ENCODE results near the gene ADAMTS4. TPM values are rescaled to one million over a fixed set of nuclear protein-coding genes. Genes with fewer than 3 reads are reported as not detected.

ADAMTS4 gene
- total RNA-seq, 1 donor from 2014 or later = 2.7 TPM

DNA sequence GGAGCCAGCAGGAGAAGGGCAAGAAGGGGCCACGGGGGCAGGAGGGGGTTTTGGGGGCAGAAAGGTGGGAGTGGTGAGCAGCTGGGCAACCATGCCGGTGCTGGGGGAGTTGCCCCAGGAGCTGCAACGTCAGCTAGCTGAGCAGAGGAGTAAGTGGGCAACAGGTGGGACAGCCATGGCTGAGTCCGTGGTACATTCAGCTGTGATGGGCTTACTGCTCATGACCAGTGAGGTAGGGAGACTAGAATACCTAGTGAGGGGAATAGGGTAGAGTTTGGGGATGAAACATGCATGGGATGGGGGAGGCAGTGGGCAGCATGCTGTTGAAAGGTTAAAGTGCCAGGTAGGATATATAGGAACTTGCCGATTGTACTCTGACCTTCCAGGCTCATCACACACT lies 37.2 kb downstream of the ADAMTS4 start:
- peaks cover 30% of the 10 kb centered on the region for H3K79me2 ChIP-seq (ENCODE audit: insufficient read depth, low read length)

GRCh38 chr1:161160671-161161145 lies 38.1 kb downstream of the ADAMTS4 start:
- Histone ChIP-seq H3K27me3 (ENCODE audit: insufficient read depth, low read length) (no peaks in the 10 kb centered on the region), H3K36me3 (ENCODE audit: insufficient read depth, low read length) (peaks cover 14% of the 10 kb centered on the region), H4K20me1 (ENCODE audit: insufficient read depth, low read length) (no peaks in the 10 kb centered on the region), H3K27ac (ENCODE audit: low read depth, low read length) (no peak overlapping the region), H3K79me2 (ENCODE audit: insufficient read depth, low read length) (peaks cover 32% of the 10 kb centered on the region), H3K4me1 (ENCODE audit: insufficient read depth, low read length) (peaks cover 15% of the 10 kb centered on the region), H3K4me2 (ENCODE audit: low read length) (peak overlapping the region; percentile 97), H3K9me3 (ENCODE audit: insufficient read depth, low read depth, low read length) (no peaks in the 10 kb centered on the region), H3K4me3 (ENCODE audit: insufficient read depth, low read depth, low read length) (no peak overlapping the region), H3K9ac (ENCODE audit: low read length) (no peak overlapping the region), H2AFZ (ENCODE audit: low read depth, low read length) (no peak overlapping the region)
- Mint-ChIP-seq H3K4me1 (ENCODE audit: low read depth, unreplicated experiment) (peaks cover 19% of the 10 kb centered on the region), H3K4me3 (ENCODE audit: unreplicated experiment) (peak overlapping the region; percentile 86), H3K36me3 (ENCODE audit: low read depth, unreplicated experiment) (peaks cover 6% of the 10 kb centered on the region), H3K27ac (ENCODE audit: unreplicated experiment) (no peak overlapping the region), H3K27me3 (ENCODE audit: low read depth, unreplicated experiment) (no peaks in the 10 kb centered on the region), H3K9me3 (ENCODE audit: unreplicated experiment) (no peaks in the 10 kb centered on the region)
- TF ChIP-seq EZH2 (IDR thresholded peaks at IDR 0.05; ENCODE audit: insufficient read depth, low read length) = no peak
- TF ChIP-seq CTCF (IDR thresholded peaks at IDR 0.05; ENCODE audit: insufficient read depth, low read depth, low read length) = no peak
- DNase-seq (ENCODE audit: low read depth) (no peak), FAIRE-seq (no peak)

More for the DNA sequence above, 37.2 kb downstream of the ADAMTS4 start:
- peak overlapping the region; percentile 42 for H3K4me3 Mint-ChIP-seq (ENCODE audit: unreplicated experiment)
- Histone ChIP-seq H3K9me3 (ENCODE audit: insufficient read depth, low read depth, low read length) (no peaks in the 10 kb centered on the region), H3K9ac (ENCODE audit: low read length) (no peak overlapping the region), H3K4me3 (ENCODE audit: insufficient read depth, low read depth, low read length) (no peak overlapping the region), H3K4me2 (ENCODE audit: low read length) (no peak overlapping the region), H3K27ac (ENCODE audit: low read depth, low read length) (no peak overlapping the region), H4K20me1 (ENCODE audit: insufficient read depth, low read length) (no peaks in the 10 kb centered on the region), H3K27me3 (ENCODE audit: insufficient read depth, low read length) (no peaks in the 10 kb centered on the region), H2AFZ (ENCODE audit: low read depth, low read length) (no peak overlapping the region), H3K4me1 (ENCODE audit: insufficient read depth, low read length) (peaks cover 19% of the 10 kb centered on the region), H3K36me3 (ENCODE audit: insufficient read depth, low read length) (peaks cover 14% of the 10 kb centered on the region)
- peak overlapping the region; percentile 11 for H3K27ac Mint-ChIP-seq (ENCODE audit: unreplicated experiment)
- H3K9me3 Mint-ChIP-seq (ENCODE audit: unreplicated experiment) = no peaks in the 10 kb centered on the region
- DNase-seq (ENCODE audit: low read depth) (no peak), FAIRE-seq (no peak)
- TF ChIP-seq EZH2 (IDR thresholded peaks at IDR 0.05; ENCODE audit: insufficient read depth, low read length) (no peak), CTCF (IDR thresholded peaks at IDR 0.05; ENCODE audit: insufficient read depth, low read depth, low read length) (no peak)
- H3K27me3 Mint-ChIP-seq (ENCODE audit: low read depth, unreplicated experiment) = no peaks in the 10 kb centered on the region
- H3K4me1 Mint-ChIP-seq (ENCODE audit: low read depth, unreplicated experiment) = peaks cover 19% of the 10 kb centered on the region
- H3K36me3 Mint-ChIP-seq (ENCODE audit: low read depth, unreplicated experiment) = peaks cover 6% of the 10 kb centered on the region

GRCh38 chr1:161159913-161160243 lies 39.0 kb downstream of the ADAMTS4 start:
- Histone ChIP-seq H3K36me3 (ENCODE audit: insufficient read depth, low read length) (peaks cover 14% of the 10 kb centered on the region), H3K4me1 (ENCODE audit: insufficient read depth, low read length) (peaks cover 12% of the 10 kb centered on the region), H3K27ac (ENCODE audit: low read depth, low read length) (peak overlapping the region; percentile 83), H2AFZ (ENCODE audit: low read depth, low read length) (peak overlapping the region; percentile 65), H3K4me2 (ENCODE audit: low read length) (peak overlapping the region; percentile 97), H3K9ac (ENCODE audit: low read length) (peak overlapping the region; percentile 92), H3K4me3 (ENCODE audit: insufficient read depth, low read depth, low read length) (peak overlapping the region; percentile 89), H3K79me2 (ENCODE audit: insufficient read depth, low read length) (peaks cover 40% of the 10 kb centered on the region), H4K20me1 (ENCODE audit: insufficient read depth, low read length) (no peaks in the 10 kb centered on the region), H3K27me3 (ENCODE audit: insufficient read depth, low read length) (no peaks in the 10 kb centered on the region), H3K9me3 (ENCODE audit: insufficient read depth, low read depth, low read length) (no peaks in the 10 kb centered on the region)
- H3K4me3 Mint-ChIP-seq (ENCODE audit: unreplicated experiment) = peak overlapping the region; percentile 86
- H3K27ac Mint-ChIP-seq (ENCODE audit: unreplicated experiment) = peak overlapping the region; percentile 73
- H3K9me3 Mint-ChIP-seq (ENCODE audit: unreplicated experiment) = no peaks in the 10 kb centered on the region
- TF ChIP-seq CTCF (IDR thresholded peaks at IDR 0.05; ENCODE audit: insufficient read depth, low read depth, low read length) (no peak), EZH2 (IDR thresholded peaks at IDR 0.05; ENCODE audit: insufficient read depth, low read length) (no peak)
- no peaks in the 10 kb centered on the region for H3K27me3 Mint-ChIP-seq (ENCODE audit: low read depth, unreplicated experiment)
- H3K4me1 Mint-ChIP-seq (ENCODE audit: low read depth, unreplicated experiment) = peaks cover 19% of the 10 kb centered on the region
- DNase-seq (ENCODE audit: low read depth) (no peak), FAIRE-seq (no peak)
- peaks cover 6% of the 10 kb centered on the region for H3K36me3 Mint-ChIP-seq (ENCODE audit: low read depth, unreplicated experiment)
